HG03520 (cell line): ENCODE data around the gene RTN4IP1.
"Not testable (repeated sequence)": the region's sequence is repeated elsewhere in the genome, so short reads cannot be mapped to it uniquely, and the experiment has no call there.

Source experiments
- ATAC-seq: cut with Tn5 transposase; IDR thresholded peaks from one replicate; pipeline ENCODE4 v1.9.1; 2021; ENCODE audit warnings: mild to moderate bottlenecking, moderate library complexity; ENCODE audit not compliant: unreplicated experiment

RTN4IP1 gene

GRCh38 chr6:106586815-106587415, 42.4 kb downstream of the RTN4IP1 start:
- no peak for ATAC-seq

GRCh38 chr6:106581468-106581867, 47.8 kb downstream of the RTN4IP1 start:
- no peak for ATAC-seq

DNA sequence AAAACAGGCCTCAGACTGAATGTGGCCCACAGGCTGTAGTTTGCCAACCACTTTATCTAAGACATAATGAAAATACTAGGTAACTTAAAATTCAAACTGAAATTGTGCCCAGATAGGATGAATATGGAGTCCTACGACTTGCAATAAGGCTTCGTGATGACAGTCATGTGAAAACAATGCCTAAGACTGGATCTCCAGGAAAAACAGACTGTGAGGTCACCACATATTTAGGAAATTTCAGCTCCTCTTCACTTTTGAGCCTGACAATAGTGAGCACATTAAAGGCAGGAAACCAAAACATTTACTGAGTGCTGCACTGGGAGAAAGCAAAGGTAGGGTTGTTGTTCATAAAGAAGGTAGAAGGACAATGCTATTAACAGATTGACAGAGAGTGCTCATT, 50.0 kb downstream of the RTN4IP1 start:
- no peak for ATAC-seq

DNA sequence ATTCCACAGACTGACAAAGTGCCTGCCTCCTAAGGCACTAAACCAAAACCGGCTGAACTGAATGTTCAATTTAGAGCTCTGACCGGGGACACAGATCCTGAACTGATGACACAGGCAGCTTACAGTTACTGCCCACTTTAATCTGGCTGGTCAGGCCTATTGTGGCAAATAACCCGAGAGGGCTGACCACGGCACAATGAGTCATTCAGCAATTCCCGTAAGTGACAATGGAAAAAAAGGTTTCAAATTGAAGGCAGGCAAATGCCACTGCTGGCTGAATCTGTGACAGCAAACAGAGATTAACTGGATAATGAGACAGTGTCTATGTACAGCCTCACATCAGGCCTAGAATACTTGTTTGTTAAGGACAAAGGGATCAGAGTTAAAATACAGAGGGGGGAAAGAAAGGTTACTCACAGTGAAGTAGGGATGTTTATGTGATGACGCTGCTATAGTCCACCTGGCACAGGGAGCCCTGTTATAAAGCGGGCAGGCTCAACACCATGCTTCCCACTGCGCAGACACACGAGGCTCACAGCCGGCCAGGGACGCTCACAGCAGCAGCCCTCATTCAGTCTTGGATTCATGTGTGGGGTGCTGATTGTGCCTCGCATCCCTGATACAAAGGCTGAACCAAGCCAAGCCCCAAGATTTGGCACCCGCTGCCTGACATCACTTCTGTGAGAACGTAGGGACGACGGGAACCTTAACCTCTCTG, 54.4 kb downstream of the RTN4IP1 start:
- ATAC-seq: no peak

- ATAC-seq: no peak
Observed at GRCh38 chr6:106572875-106573585, 56.3 kb downstream of the RTN4IP1 start.

DNA sequence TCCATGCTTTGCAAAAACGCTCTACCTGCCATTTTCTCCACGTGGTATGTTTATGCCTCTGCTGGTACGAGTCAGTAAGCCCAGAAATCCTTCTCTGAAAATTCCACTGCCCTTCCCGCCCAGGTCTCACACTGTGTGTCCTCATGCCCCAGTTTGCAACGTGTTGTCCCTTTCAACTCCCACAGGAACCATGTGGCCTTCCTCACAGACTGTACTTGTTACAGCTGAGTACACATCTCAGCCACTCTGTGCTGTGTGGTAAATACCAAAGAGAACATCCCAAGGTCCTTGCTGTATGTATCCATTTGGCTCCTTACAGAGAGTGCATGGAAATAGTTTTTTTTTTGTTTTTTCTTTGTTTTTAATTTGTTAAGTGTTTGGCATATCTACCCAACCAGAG, 56.9 kb downstream of the RTN4IP1 start:
- no peak for ATAC-seq

DNA sequence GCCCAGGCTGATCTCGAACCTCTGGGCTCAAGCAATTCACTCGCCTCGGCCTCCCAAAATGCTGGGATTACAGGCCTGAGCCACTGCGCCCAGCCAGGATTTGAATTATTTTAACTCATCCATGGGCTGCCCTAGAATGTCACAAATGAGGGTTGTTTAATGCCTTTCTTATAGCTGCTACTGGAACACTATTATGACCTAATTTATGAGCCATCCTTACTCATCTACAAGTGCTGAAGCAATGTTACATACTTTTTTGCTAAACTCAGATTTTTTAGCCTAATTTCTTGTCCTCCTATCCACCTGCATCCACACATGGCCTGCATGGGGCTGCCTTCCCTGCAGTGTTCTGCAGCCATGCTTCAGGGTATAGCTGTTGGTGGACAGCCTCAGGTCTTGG, 59.9 kb downstream of the RTN4IP1 start:
- ATAC-seq: no peak

GRCh38 chr6:106568530-106568929, 60.8 kb downstream of the RTN4IP1 start:
- ATAC-seq: no peak

DNA sequence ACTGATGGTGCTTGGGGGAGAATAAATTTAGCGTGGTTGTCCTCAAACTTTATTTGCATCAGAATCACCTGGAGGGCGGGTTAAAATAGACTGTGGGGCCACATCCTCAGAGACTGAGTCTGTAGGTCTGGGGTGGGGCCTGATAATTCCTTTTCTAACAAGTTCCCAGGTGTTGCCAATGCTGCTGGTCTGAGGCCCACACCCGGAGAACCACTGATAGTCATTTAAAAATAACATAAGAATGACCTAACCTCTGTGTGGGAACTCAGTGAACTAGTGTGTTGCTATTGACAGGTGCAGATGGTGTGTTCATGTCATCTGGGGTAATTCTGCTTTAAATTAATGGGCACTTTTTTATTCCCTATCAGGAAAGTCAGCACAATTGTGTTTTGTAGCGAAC, 64.8 kb downstream of the RTN4IP1 start:
- no peak for ATAC-seq

DNA sequence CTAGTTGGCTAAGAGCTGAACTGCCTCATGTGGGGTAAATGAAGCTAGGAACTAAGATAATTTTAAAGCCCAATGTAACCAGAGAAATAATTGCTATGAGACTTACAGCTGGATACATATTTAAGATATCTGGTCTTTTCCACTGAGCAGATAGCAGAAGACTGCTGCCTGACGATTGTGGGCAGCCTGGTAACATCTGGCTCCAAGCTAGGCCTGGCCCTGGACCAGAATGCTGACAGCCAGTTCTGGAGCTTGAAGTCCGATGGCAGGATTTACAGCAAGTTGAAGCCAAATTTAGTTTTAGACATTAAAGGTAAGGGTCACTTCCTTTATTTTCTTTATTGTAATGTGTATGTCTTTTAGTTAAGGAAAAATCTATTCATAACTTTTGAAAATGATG, 65.7 kb downstream of the RTN4IP1 start:
- no peak for ATAC-seq

DNA sequence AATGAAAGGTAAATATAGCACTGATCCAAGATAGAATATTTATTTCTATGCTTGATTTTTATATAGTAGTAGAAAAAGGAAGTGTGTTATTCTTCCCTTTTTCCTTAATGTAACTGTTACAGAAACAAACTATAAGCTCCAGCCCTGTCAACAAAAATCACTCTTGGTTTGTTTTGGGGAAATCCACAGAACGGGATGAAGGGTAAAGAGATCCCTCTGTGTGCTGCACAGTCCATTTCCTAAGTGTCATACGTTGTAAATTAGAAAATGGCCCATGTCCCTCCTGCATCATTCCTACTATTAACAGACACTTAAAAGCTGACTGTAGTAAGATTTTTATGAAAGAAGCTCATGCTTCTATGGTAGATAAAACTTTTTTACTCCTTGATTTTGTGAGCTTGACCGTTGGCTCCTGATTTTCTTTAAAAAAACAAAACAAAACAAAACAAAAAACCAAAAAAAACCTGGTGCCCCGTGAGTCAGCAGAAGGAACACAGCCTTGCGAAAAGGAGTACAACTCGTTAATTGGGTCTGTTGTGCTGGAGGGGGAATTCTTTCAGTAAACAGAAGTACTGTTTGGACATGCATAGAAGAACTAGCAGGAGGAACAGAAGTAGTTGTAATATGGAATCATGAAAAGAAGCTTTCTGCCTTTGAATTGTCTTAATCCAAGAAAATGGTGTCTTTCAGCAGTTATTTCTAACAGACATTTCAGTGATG, 67.5 kb downstream of the RTN4IP1 start:
- ATAC-seq: no peak

GRCh38 chr6:106560996-106561685, 68.2 kb downstream of the RTN4IP1 start:
- no peak for ATAC-seq

DNA sequence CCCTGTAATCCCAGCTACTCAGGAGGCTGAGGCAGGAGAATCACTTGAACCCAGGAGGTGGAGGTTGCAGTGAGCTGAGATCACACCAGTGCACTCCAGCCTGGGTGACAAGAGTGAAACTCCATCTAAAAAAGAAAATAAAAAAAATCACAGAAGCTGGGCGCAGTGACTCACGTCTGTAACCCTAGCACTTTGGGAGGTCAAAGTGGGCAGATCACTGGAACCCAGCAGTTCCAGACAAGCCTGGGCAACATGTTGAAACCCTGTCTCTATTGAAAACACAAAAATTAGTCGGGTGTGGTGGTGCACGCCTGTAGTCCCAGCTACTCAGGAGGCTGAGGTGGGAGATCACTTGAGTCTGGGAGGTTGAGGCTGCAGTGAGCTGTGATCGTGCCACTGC, 69.6 kb downstream of the RTN4IP1 start:
- not testable (repeated sequence) for ATAC-seq

DNA sequence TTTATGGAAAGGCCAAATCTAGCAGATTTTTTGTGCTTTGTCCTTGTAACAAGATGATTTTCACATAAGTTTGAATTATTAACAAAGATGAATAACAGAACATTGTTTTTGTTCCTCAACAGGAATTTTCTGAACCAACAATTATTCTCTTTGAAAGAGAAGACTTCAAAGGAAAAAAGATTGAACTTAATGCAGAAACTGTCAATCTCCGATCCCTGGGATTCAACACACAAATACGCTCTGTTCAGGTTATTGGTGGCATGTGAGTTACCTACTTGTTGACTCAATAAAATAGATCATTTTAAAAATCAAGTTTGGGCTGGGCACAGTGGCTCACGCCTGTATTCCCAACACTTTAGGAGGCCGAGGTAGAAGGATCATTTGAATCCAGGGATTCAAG, 70.9 kb downstream of the RTN4IP1 start:
- no peak for ATAC-seq

- ATAC-seq: no peak
Observed at GRCh38 chr6:106557837-106558236, 71.5 kb downstream of the RTN4IP1 start.

DNA sequence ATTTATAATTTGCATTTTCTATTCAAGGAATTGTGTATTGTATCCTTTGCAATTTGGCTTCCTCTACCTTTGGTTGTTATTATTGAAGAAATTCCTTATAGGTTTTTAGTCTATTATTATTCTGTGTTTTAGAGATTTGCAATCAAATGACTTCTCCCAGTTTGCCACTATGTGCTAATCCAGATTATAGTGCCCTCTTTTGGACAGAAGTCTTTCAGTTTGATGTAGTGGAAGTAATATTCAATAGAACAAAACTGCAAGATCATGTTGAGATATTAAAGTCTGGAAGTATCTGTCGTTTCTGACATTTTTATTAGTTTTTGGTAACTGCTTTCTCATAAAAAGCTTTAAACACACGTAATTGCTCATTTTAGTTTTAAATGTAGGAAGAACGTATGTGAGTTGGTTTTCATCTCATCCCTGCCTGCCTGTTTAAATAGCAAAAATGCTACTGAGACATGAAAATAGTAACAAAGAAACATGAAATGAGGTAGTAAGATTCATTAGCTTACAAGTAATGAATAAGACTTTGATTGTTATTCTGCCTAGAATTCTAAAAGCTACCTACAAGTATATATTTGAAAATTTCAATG, 72.8 kb downstream of the RTN4IP1 start:
- no peak for ATAC-seq

DNA sequence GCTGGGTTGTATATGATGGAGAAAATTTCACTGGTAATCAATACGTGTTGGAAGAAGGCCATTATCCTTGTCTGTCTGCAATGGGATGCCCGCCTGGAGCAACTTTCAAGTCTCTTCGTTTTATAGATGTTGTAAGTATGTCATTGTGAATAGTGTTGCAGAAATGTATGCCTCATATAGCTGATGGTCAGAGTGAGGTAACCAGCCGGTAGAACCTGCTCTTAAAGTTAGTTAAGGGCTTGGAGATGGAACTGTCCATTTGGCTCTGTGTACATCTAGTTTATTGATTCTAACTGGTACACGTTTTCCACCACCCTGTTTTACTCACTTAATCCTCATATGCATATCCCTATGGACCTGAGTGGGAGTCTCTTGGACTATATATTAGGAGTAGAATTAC, 73.5 kb downstream of the RTN4IP1 start:
- ATAC-seq: no peak

DNA sequence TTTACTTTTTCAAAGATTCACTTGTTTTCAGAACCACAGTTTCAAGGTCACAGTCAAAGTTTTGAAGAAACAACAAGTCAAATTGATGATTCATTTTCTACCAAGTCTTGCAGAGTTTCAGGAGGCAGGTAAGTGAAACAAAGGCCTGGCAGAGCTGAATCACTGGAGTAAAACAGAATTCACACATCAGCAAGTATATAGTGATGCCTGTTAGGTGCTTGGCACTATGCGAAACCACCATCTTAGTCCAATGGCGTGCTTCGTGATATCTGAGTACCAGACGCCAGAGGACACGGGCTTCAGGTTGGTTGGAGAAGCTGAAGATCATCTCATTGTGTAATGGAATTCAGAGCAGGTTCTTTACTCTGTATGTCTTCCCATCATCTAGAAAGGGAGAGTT, 75.9 kb downstream of the RTN4IP1 start:
- no peak for ATAC-seq

- no peak for ATAC-seq
Observed at GRCh38 chr6:106551155-106551554, 78.1 kb downstream of the RTN4IP1 start.

GRCh38 chr6:106549521-106549920, 79.8 kb downstream of the RTN4IP1 start:
- no peak for ATAC-seq
